HepG2 (cell line): ENCODE results near the gene MTHFD1L. TPM values are rescaled to one million over a fixed set of nuclear protein-coding genes. Genes with fewer than 3 reads are reported as not detected.

ENCODE experiments used
- DNMT1 ChIP-seq: sonication (generic); formaldehyde crosslinking; IDR thresholded peaks from 2 replicates; pipeline ENCODE4 v1.5.1; 2020; ENCODE audit warnings: mild to moderate bottlenecking, missing genetic modification reagents
- FOXA1 ChIP-seq, 2 experiments: fragments of 450-650 bp in 1 of 2; sonication (generic) in 1 of 2; formaldehyde crosslinking in 1 of 2; IDR thresholded peaks; 2 replicates each; pipeline versions ENCODE4 v1.4.0 to v1.6.1; 2016 to 2020; ENCODE audit warnings: missing genetic modification reagents in 1 of 2
- FOXA3 ChIP-seq: IDR thresholded peaks from 2 replicates; pipeline ENCODE4 v1.6.1; 2016; ENCODE audit warnings: missing genetic modification reagents, missing compliant biosample characterization
- HMG20A ChIP-seq: IDR thresholded peaks from 2 replicates; pipeline ENCODE4 v1.6.1; 2016; ENCODE audit warnings: borderline replicate concordance
- HMG20B ChIP-seq: conservative IDR thresholded peaks from 2 replicates; pipeline ENCODE4 v1.6.1; 2016; ENCODE audit warnings: missing genetic modification reagents, missing compliant biosample characterization
- HNRNPLL ChIP-seq: fragments of 200-400 bp; formaldehyde crosslinking; IDR thresholded peaks from 2 replicates; pipeline ENCODE4 v1.6.1; 2017; ENCODE audit warnings: mild to moderate bottlenecking, low read depth, low read length; ENCODE audit not compliant: poor library complexity, severe bottlenecking
- ISX ChIP-seq: sonication (generic); formaldehyde crosslinking; conservative IDR thresholded peaks from 2 replicates; pipeline ENCODE4 v1.5.0; 2020; ENCODE audit warnings: missing genetic modification reagents
- KDM5A ChIP-seq: fragments of 200-600 bp; sonication (generic); IDR thresholded peaks from 2 replicates; pipeline ENCODE4 v1.7.0; 2018; ENCODE audit warnings: antibody characterized with exemption, mild to moderate bottlenecking, low read length, borderline replicate concordance
- KDM6A ChIP-seq: IDR thresholded peaks from 2 replicates; pipeline ENCODE4 v1.6.1; 2016; ENCODE audit warnings: low read depth
- NCOA2 ChIP-seq: sonication (generic); formaldehyde crosslinking; IDR thresholded peaks from 2 replicates; pipeline ENCODE4 v1.8.0; 2022; ENCODE audit warnings: inconsistent platforms
- RORA ChIP-seq: sonication (generic); formaldehyde crosslinking; IDR thresholded peaks from 2 replicates; pipeline ENCODE4 v1.5.0; 2020; ENCODE audit warnings: mild to moderate bottlenecking, missing genetic modification reagents, moderate library complexity
- TCF7 ChIP-seq: sonication (generic); IDR thresholded peaks from 2 replicates; pipeline ENCODE4 v1.6.1; 2016; ENCODE audit warnings: antibody characterized with exemption, low read depth
- U2AF1 ChIP-seq: fragments of 200-400 bp; formaldehyde crosslinking; optimal IDR thresholded peaks from 2 replicates; pipeline ENCODE3; 2017; ENCODE audit warnings: mild to moderate bottlenecking, low read depth, low read length
- U2AF2 ChIP-seq: fragments of 200-400 bp; formaldehyde crosslinking; IDR thresholded peaks from 2 replicates; pipeline ENCODE4 v1.6.1; 2017; ENCODE audit warnings: low read depth, mild to moderate bottlenecking, low read length
- ZBTB20 ChIP-seq: sonication (generic); formaldehyde crosslinking; IDR thresholded peaks from 2 replicates; pipeline ENCODE4 v1.8.1; 2023; ENCODE audit warnings: missing genetic modification reagents, low read depth, mild to moderate bottlenecking, borderline replicate concordance
- ZBTB42 ChIP-seq: sonication (generic); formaldehyde crosslinking; IDR thresholded peaks from 2 replicates; pipeline ENCODE4 v1.5.0; 2020; ENCODE audit warnings: mild to moderate bottlenecking, missing genetic modification reagents
- ZNF20 ChIP-seq: sonication (generic); formaldehyde crosslinking; IDR thresholded peaks from 2 replicates; pipeline ENCODE4 v1.4.0; 2020; ENCODE audit warnings: mild to moderate bottlenecking, moderate library complexity, missing genetic modification reagents
- ZNF224 ChIP-seq: sonication (generic); formaldehyde crosslinking; IDR thresholded peaks from 2 replicates; pipeline ENCODE4 v1.5.0; 2020; ENCODE audit warnings: mild to moderate bottlenecking, missing genetic modification reagents
- ZNF225 ChIP-seq: sonication (generic); formaldehyde crosslinking; IDR thresholded peaks from 2 replicates; pipeline ENCODE4 v1.4.0; 2020; ENCODE audit warnings: mild to moderate bottlenecking, missing genetic modification reagents
- ZNF468 ChIP-seq: sonication (generic); formaldehyde crosslinking; IDR thresholded peaks from 2 replicates; pipeline ENCODE4 v1.8.0; 2022; ENCODE audit warnings: mild to moderate bottlenecking, moderate library complexity, missing genetic modification reagents
- ZNF549 ChIP-seq: sonication (generic); formaldehyde crosslinking; IDR thresholded peaks from 2 replicates; pipeline ENCODE4 v1.5.0; 2020; ENCODE audit warnings: missing genetic modification reagents
- ZNF552 ChIP-seq: sonication (generic); formaldehyde crosslinking; IDR thresholded peaks from 2 replicates; pipeline ENCODE4 v1.9.0; 2022; ENCODE audit warnings: missing genetic modification reagents, mild to moderate bottlenecking, borderline replicate concordance
- ZNF558 ChIP-seq: sonication (generic); formaldehyde crosslinking; IDR thresholded peaks from 2 replicates; pipeline ENCODE4 v1.9.0; 2022; ENCODE audit warnings: mild to moderate bottlenecking, missing genetic modification reagents, borderline replicate concordance
- ZNF660 ChIP-seq: sonication (generic); formaldehyde crosslinking; IDR thresholded peaks from 2 replicates; pipeline ENCODE4 v1.5.1; 2020; ENCODE audit warnings: mild to moderate bottlenecking, low read depth, missing genetic modification reagents, borderline replicate concordance
- polyA plus RNA-seq, 8 experiments: library from polyadenylated mRNA; depleted of rRNA in 3 of 8; stranded (reverse) in 7 of 8; unstranded in 1 of 8; fragments of >200 nt; fragmentation: Illumina TruSeq in 4 of 8; extraction: Trizol in 4 of 8; gene quantifications; 2 replicates each; pipeline versions ENCODE4 v1.2.1 to v1.2.3, GENCODE V29; 2011 to 2016; ENCODE audit warnings: low read depth in 4 of 8, missing spikeins in 1 of 8, mixed read lengths in 1 of 8; ENCODE audit not compliant: insufficient read depth in 1 of 8
- total RNA-seq, 5 experiments: library from RNA; depleted of rRNA; stranded (reverse); fragments of >200 nt; fragmentation: Illumina TruSeq; extraction: Trizol; gene quantifications; 2 replicates each; pipeline ENCODE4 v1.2.3, GENCODE V29; 2016; ENCODE audit warnings: low read depth in 1 of 5
- TF ChIP-seq, protein P1 (sequence below): sonication (generic); formaldehyde crosslinking; IDR thresholded peaks from 2 replicates; pipeline ENCODE4 v1.8.0; 2023; ENCODE audit warnings: mild to moderate bottlenecking, missing genetic modification reagents
- TF ChIP-seq, protein P2 (sequence below): fragments of 450-650 bp; IDR thresholded peaks from 2 replicates; pipeline ENCODE4 v1.6.1; 2016
- TF ChIP-seq, protein P3 (sequence below): sonication (generic); formaldehyde crosslinking; IDR thresholded peaks from 2 replicates; pipeline ENCODE4 v1.4.0; 2020; ENCODE audit warnings: missing genetic modification reagents
- TF ChIP-seq, protein P4 (sequence below): sonication (generic); formaldehyde crosslinking; IDR thresholded peaks from 2 replicates; pipeline ENCODE4 v1.8.0; 2022; ENCODE audit warnings: missing genetic modification reagents, mild to moderate bottlenecking, borderline replicate concordance

The MTHFD1L gene
- total and polyA plus RNA-seq, 2 of the 13 experiments (the other 11 are each of a cell fraction or from before 2014, with no cell fraction given) = 24.0 to 39.6 TPM

DNA sequence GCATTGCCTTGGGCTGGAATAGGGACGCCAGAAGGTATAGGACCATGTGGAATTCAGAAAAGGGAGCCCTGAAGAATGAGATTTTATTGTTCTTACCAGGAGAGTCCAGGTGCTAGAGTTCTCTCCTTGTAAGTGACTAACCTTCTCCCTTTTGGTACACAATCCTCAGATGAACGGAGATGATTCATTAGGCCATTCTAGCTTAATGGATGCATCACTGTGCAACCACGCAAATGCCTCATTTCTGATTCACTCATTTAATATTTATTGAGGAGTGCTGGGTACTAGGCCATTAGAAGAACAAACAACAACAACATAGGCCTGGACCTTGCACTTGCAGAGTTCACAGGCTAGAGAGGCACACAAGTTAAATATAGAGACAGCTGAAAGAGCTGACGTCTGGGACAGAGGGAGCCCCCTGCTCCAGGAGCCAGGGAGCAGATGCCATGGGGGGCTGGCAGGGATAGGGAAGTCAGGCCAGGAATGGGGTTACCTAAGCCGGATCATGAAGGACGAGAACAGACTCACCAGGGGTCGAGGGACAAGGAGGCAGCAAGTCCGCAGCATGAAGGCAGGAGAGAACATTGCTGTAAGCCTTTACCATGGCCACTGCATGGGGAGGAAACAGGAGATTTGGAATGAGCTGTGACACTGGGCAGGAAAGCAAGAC is 194.7 kb downstream of the MTHFD1L start (continued):
- TF ChIP-seq, protein P1, sequence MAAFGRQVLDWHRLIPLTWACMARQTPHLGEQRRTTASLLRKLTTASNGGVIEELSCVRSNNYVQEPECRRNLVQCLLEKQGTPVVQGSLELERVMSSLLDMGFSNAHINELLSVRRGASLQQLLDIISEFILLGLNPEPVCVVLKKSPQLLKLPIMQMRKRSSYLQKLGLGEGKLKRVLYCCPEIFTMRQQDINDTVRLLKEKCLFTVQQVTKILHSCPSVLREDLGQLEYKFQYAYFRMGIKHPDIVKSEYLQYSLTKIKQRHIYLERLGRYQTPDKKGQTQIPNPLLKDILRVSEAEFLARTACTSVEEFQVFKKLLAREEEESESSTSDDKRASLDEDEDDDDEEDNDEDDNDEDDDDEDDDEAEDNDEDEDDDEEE (CRISPR knock-in tag) = no peak
- no peak for TF ChIP-seq ZNF660 (CRISPR knock-in tag)
- TF ChIP-seq ZNF20 (CRISPR knock-in tag) = no peak
- TF ChIP-seq ZNF225 = no peak
- no peak for TF ChIP-seq ZNF558 (CRISPR knock-in tag)
- TF ChIP-seq, protein P2, sequence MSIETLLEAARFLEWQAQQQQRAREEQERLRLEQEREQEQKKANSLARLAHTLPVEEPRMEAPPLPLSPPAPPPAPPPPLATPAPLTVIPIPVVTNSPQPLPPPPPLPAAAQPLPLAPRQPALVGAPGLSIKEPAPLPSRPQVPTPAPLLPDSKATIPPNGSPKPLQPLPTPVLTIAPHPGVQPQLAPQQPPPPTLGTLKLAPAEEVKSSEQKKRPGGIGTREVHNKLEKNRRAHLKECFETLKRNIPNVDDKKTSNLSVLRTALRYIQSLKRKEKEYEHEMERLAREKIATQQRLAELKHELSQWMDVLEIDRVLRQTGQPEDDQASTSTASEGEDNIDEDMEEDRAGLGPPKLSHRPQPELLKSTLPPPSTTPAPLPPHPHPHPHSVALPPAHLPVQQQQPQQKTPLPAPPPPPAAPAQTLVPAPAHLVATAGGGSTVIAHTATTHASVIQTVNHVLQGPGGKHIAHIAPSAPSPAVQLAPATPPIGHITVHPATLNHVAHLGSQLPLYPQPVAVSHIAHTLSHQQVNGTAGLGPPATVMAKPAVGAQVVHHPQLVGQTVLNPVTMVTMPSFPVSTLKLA = no peak
- no peak for TF ChIP-seq U2AF2
- peak; percentile 72 for TF ChIP-seq FOXA3 (CRISPR knock-in tag)
- TF ChIP-seq DNMT1 (CRISPR knock-in tag) = no peak
- no peak for TF ChIP-seq U2AF1
- TF ChIP-seq NCOA2 (CRISPR knock-in tag) = peak; percentile 60; the same call in 1 of the 2 replicates
- TF ChIP-seq ZNF549 (CRISPR knock-in tag) = no peak
- no peak for TF ChIP-seq HNRNPLL
- TF ChIP-seq ZBTB20 = no peak
- TF ChIP-seq, protein P3, sequence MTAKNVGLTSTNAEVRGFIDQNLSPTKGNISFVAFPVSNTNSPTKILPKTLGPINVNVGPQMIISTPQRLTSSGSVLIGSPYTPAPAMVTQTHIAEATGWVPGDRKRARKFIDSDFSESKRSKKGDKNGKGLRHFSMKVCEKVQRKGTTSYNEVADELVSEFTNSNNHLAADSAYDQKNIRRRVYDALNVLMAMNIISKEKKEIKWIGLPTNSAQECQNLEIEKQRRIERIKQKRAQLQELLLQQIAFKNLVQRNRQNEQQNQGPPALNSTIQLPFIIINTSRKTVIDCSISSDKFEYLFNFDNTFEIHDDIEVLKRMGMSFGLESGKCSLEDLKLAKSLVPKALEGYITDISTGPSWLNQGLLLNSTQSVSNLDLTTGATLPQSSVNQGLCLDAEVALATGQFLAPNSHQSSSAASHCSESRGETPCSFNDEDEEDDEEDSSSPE = no peak
- TF ChIP-seq ZNF468 (CRISPR knock-in tag) = no peak
- no peak for TF ChIP-seq ZNF552 (CRISPR knock-in tag)
- TF ChIP-seq ZNF224 = no peak
- TF ChIP-seq HMG20A (CRISPR knock-in tag) = peak; percentile 83; the same call in 1 of the 2 replicates
- TF ChIP-seq FOXA1 (IDR thresholded peaks at IDR 0.05) = peak; percentile 68; the same call in 1 of the 2 replicates
- peak; percentile 51 for TF ChIP-seq FOXA1 (CRISPR knock-in tag; IDR thresholded peaks at IDR 0.05)
- no peak for TF ChIP-seq ZBTB42 (CRISPR knock-in tag)
- TF ChIP-seq HMG20B (CRISPR knock-in tag) = no peak
- peak; percentile 78 for TF ChIP-seq KDM6A (CRISPR knock-in tag)
- TF ChIP-seq ISX = no peak
- no peak for TF ChIP-seq KDM5A
- no peak for TF ChIP-seq RORA (CRISPR knock-in tag)
- TF ChIP-seq, protein P4, sequence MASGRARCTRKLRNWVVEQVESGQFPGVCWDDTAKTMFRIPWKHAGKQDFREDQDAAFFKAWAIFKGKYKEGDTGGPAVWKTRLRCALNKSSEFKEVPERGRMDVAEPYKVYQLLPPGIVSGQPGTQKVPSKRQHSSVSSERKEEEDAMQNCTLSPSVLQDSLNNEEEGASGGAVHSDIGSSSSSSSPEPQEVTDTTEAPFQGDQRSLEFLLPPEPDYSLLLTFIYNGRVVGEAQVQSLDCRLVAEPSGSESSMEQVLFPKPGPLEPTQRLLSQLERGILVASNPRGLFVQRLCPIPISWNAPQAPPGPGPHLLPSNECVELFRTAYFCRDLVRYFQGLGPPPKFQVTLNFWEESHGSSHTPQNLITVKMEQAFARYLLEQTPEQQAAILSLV (CRISPR knock-in tag) = peak; percentile 46; the same call in 1 of the 2 replicates
- TF ChIP-seq TCF7 = peak; percentile 60; the same call in 1 of the 2 replicates
